Upper lobe of left lung (tissue), 6 donors: ENCODE results near the gene ANKFN1. TPM values are rescaled to one million over a fixed set of nuclear protein-coding genes. Genes with fewer than 3 reads are reported as not detected.

Source experiments
- ATAC-seq, 2 donors: fragments of 200-7000 bp; cut with Tn5 transposase; one replicate each; pipeline ENCODE4 v1.9.1; 2022; ENCODE audit warnings: mild to moderate bottlenecking in 2 of 2, moderate library complexity in 2 of 2; ENCODE audit not compliant: low FRiP score in 2 of 2
- DNase-seq, 2 donors: peaks; one replicate each; pipeline ENCODE4 v3.0.0-alpha.2; 2019 to 2020
- H3K27ac ChIP-seq, 4 donors: fragments of 200-600 bp; sonication (generic); one replicate each; pipeline ENCODE4 v1.5.1; 2016 to 2019
- H3K27me3 ChIP-seq, 4 donors: fragments of 200-600 bp; sonication (generic); one replicate each; pipeline ENCODE4 v1.5.1; 2017 to 2019
- H3K36me3 ChIP-seq, 4 donors: fragments of 200-600 bp; sonication (generic); one replicate each; pipeline ENCODE4 v1.5.1; 2016 to 2019
- H3K4me1 ChIP-seq, 4 donors: fragments of 200-600 bp; sonication (generic); one replicate each; pipeline ENCODE4 v1.5.1; 2018 to 2019
- H3K4me3 ChIP-seq, 4 donors: fragments of 200-600 bp; sonication (generic); one replicate each; pipeline ENCODE4 v1.5.1; 2017 to 2019; ENCODE audit warnings: mild to moderate bottlenecking in 2 of 4, moderate library complexity in 1 of 4
- H3K9me3 ChIP-seq, 4 donors: fragments of 200-600 bp; sonication (generic); one replicate each; pipeline ENCODE4 v1.5.1; 2018 to 2019
- EP300 ChIP-seq, 4 donors: sonication (generic); formaldehyde crosslinking; IDR thresholded peaks; one replicate each; pipeline ENCODE4 v1.5.1; 2017; ENCODE audit warnings: antibody characterized with exemption in 4 of 4, control low read depth in 2 of 4
- POLR2A ChIP-seq, 4 donors: fragments of 450-650 bp; IDR thresholded peaks; one replicate each; pipeline ENCODE4 v1.5.1; 2016 to 2017; ENCODE audit warnings: antibody characterized with exemption in 4 of 4, mild to moderate bottlenecking in 2 of 4
- POLR2AphosphoS5 ChIP-seq, 2 donors: sonication (generic); formaldehyde crosslinking; IDR thresholded peaks; one replicate each; pipeline ENCODE4 v1.5.1; 2017; ENCODE audit warnings: antibody characterized with exemption in 2 of 2
- WGBS, 2 donors: methylation state at CpG; one replicate each; pipeline ENCODE4 v1.1.5; 2017 to 2018; 5-methylcytosine and 5-hydroxymethylcytosine counted together
- total RNA-seq, 6 donors: library from RNA; depleted of rRNA in 4 of 6; stranded (reverse); fragments of >200 nt in 4 of 6; gene quantifications; one replicate each; pipeline versions ENCODE4 v1.1.0 to v1.2.1, GENCODE V29; 2016 to 2021
- TF ChIP-seq, protein P1 (sequence below), 6 experiments: fragments of 450-650 bp in 4 of 6; fragments of 200-600 bp in 2 of 6; sonication (generic) in 2 of 6; IDR thresholded peaks; one replicate each; pipeline ENCODE4 v1.5.1; 2016 to 2019; ENCODE audit warnings: antibody characterized with exemption in 6 of 6
- donor health status: DM: no; HTN: no; CAD: no; lungs with moderate emphysema.
- donor health status: DM: no; HTN: yes; CAD: no; lungs with severe emphysema.

ANKFN1 gene
- total RNA-seq, 6 donors from 2014 or later, result 0.55 to 14.4 (median 2.6) TPM

DNA sequence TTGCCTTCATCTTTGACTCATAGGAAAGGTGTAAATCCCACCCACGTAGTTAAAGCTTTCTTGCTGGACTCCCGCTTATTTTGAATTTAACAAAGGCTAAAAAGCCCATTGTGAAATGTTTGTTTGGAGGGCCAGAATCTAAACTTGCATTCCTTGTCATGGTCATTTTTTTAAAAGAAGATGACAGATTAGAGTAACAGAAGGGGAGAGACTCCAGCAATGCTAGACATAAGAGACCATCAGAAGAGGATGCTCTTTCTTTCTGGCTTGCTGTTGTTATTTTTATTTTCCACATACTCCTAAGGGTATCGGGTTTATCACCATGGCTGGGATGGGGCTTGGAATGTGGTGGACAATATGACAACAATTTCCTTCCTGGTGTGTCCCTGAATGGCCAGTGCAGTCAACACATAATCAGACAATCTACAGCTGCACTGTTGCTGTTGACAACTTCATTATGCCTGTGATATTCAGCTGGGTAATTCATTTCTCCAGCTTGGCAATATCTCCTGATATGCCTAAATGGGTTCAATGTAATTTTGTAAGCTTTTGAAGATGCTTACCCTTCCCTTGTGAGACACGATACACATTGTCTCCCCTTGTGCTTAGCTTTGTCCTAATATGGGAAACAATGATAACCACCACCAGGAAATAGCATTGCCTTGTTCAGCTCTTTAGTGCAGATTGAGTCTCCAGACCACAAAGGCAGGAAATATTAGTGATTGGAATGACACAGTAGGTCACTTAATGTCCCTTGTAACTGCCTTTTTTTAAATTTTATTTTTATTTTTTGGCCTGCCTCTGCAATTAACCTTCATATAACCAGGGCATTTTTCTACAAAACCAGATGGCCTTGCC lies 164.3 kb downstream of the ANKFN1 start:
- H3K27ac ChIP-seq, result peak overlapping the region in 1 of 4 donors; percentile 12
- TF ChIP-seq EP300 (IDR thresholded peaks at IDR 0.05) (peak in 1 of 4 donors; percentile 24), POLR2AphosphoS5 (IDR thresholded peaks at IDR 0.05) (no peak)
- ATAC-seq (no peak), DNase-seq (no peak)
- H3K9me3 ChIP-seq, result no peaks in the 10 kb centered on the region
- H3K36me3 ChIP-seq, result no peaks in the 10 kb centered on the region
- no peak overlapping the region for H3K4me3 ChIP-seq
- peaks cover 0 to 4% (median 1%) of the 10 kb centered on the region in 4 donors for H3K4me1 ChIP-seq
- H3K27me3 ChIP-seq, result no peaks in the 10 kb centered on the region
- 52 to 62% methylated on average over 4 of the region's 4 CpGs for whole genome bisulfite sequencing, 2 donors

DNA sequence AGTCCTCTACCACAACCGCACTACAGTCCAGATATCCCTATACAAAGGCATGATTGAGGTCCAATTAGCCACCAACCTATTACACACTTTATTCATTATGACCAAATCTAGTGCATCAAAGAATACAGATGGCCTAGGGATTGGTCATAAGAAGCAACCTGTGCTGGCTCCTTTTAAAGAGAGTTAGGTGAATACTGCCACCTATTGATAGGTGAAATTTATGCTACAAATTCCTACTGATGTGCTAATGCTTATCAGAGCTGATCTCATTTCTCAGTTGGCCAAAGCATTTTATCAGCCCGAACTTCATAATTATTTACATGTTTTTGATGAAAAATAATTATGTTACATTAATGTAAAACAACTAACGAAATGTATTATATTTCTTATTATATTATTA lies 166.3 kb downstream of the ANKFN1 start:
- Histone ChIP-seq H3K36me3 (no peaks in the 10 kb centered on the region), H3K27me3 (no peaks in the 10 kb centered on the region), H3K9me3 (no peaks in the 10 kb centered on the region), H3K4me1 (peaks cover 0 to 4% (median 1%) of the 10 kb centered on the region in 4 donors), H3K4me3 (no peak overlapping the region), H3K27ac (no peak overlapping the region)
- WGBS, 2 donors, result 37 to 39% methylated on average over 3 of the region's 3 CpGs
- peak; percentile 56 to 73 for ATAC-seq
- TF ChIP-seq, protein P1, sequence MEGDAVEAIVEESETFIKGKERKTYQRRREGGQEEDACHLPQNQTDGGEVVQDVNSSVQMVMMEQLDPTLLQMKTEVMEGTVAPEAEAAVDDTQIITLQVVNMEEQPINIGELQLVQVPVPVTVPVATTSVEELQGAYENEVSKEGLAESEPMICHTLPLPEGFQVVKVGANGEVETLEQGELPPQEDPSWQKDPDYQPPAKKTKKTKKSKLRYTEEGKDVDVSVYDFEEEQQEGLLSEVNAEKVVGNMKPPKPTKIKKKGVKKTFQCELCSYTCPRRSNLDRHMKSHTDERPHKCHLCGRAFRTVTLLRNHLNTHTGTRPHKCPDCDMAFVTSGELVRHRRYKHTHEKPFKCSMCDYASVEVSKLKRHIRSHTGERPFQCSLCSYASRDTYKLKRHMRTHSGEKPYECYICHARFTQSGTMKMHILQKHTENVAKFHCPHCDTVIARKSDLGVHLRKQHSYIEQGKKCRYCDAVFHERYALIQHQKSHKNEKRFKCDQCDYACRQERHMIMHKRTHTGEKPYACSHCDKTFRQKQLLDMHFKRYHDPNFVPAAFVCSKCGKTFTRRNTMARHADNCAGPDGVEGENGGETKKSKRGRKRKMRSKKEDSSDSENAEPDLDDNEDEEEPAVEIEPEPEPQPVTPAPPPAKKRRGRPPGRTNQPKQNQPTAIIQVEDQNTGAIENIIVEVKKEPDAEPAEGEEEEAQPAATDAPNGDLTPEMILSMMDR (IDR thresholded peaks at IDR 0.05), result peak in 5 of 6 experiments; percentile 30 to 65 (median 59)
- no peak for TF ChIP-seq POLR2AphosphoS5 (IDR thresholded peaks at IDR 0.05)
- no peak for DNase-seq

DNA sequence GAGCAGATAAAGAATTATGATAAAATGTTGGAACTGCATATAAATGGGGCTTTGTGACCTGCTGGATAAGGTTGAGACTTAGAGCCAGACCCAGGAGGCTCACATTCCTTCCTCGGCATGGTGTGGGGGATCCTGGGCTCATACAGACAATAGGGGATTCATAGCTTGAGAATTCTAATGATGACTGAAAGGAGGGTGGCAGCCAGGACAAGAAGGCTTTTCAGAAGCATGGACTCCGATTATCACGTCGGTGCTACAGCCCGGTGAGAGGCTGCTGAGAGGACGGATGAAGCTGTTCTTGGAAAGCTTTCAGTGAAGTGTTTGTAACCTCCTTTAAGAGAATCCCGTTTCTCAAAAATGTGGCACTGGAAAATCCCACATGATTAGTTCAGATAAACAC lies 167.2 kb downstream of the ANKFN1 start:
- Histone ChIP-seq H3K4me1 (peaks cover 0 to 4% (median 1%) of the 10 kb centered on the region in 4 donors), H3K27ac (no peak overlapping the region), H3K36me3 (no peaks in the 10 kb centered on the region), H3K9me3 (no peaks in the 10 kb centered on the region), H3K4me3 (no peak overlapping the region), H3K27me3 (no peaks in the 10 kb centered on the region)
- no peak for TF ChIP-seq POLR2AphosphoS5 (IDR thresholded peaks at IDR 0.05)
- TF ChIP-seq, protein P1 (IDR thresholded peaks at IDR 0.05), result no peak
- no peak for TF ChIP-seq EP300 (IDR thresholded peaks at IDR 0.05)
- no peak for TF ChIP-seq POLR2A (IDR thresholded peaks at IDR 0.05)
- ATAC-seq (no peak), DNase-seq (no peak)
- 39 to 45% methylated on average over 7 of the region's 7 CpGs for WGBS, 2 donors

DNA sequence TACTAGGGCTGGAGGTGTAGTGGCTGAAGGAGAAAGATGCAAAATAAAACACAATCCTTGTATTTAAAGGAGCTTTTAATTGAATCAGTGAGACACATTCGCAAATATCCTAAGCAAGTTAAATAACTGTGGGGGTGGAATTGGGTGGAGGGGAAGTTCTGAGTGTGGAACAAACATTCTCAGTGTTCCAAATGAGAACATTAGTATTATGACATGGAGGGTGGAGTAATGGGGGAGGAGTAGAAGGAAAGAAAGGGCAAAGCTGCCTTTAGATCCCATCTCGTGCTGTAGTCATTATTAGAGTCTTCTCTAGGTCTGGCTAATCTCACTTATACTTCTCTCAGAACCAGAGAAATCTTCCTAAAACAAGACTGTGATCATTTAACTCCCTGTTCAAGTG lies 169.7 kb downstream of the ANKFN1 start:
- Histone ChIP-seq H3K36me3 (no peaks in the 10 kb centered on the region), H3K27ac (peak overlapping the region in 1 of 4 donors; percentile 20), H3K4me3 (no peak overlapping the region), H3K4me1 (peaks cover 0 to 4% (median 1%) of the 10 kb centered on the region in 4 donors), H3K27me3 (no peaks in the 10 kb centered on the region), H3K9me3 (no peaks in the 10 kb centered on the region)
- WGBS, 2 donors, result 39 to 43% methylated on average over 2 of the region's 2 CpGs
- ATAC-seq, result peak in 1 of 2 donors; percentile 48
- DNase-seq, result no peak
- TF ChIP-seq POLR2A (IDR thresholded peaks at IDR 0.05), result no peak
- TF ChIP-seq, protein P1 (IDR thresholded peaks at IDR 0.05), result no peak
- TF ChIP-seq EP300 (IDR thresholded peaks at IDR 0.05), result no peak
- no peak for TF ChIP-seq POLR2AphosphoS5 (IDR thresholded peaks at IDR 0.05)

DNA sequence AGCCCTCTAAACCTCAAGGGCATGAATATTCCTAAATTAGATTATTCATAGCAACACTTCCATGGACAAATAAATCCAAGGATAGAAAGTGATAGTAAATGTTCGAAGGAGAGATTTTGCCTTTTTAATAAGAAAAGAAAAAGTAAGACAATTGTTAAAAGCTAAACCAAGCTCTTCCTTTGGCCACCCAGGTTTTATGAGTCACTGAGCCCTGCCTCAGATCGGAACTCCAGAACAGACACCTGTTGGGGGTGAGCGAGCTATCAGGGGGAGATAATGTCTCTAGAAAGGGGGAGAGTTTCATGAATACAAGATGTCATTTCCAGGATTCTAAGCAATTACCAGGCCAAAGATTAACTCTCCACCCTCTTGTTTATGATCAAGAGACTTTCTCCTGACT lies 171.4 kb downstream of the ANKFN1 start:
- no peak for TF ChIP-seq EP300 (IDR thresholded peaks at IDR 0.05)
- no peak for TF ChIP-seq POLR2A (IDR thresholded peaks at IDR 0.05)
- TF ChIP-seq, protein P1 (IDR thresholded peaks at IDR 0.05), result no peak
- TF ChIP-seq POLR2AphosphoS5 (IDR thresholded peaks at IDR 0.05), result no peak
- Histone ChIP-seq H3K4me3 (no peak overlapping the region), H3K27me3 (no peaks in the 10 kb centered on the region), H3K9me3 (no peaks in the 10 kb centered on the region), H3K4me1 (peaks cover 0 to 4% (median 1%) of the 10 kb centered on the region in 4 donors), H3K36me3 (no peaks in the 10 kb centered on the region), H3K27ac (no peak overlapping the region)
- DNase-seq (no peak), ATAC-seq (no peak)
- 90 to 92% methylated on average over 3 of the region's 3 CpGs for WGBS, 2 donors
